H1 (cell line): Measurements from ENCODE around the gene CYP4V2. TPM values are rescaled to one million over a fixed set of nuclear protein-coding genes. Genes with fewer than 3 reads are reported as not detected.

Source experiments
- CTCF ChIA-PET: fragments of 300-600 bp; sonication (Branson Sonifier 250); formaldehyde crosslinking; loops from one replicate; lab custom pipeline; 2021; ENCODE audit not compliant: partially characterized antibody; lab: Charles Lee
- POLR2A ChIA-PET: fragments of 300-600 bp; sonication (Branson Sonifier 250); formaldehyde crosslinking; loops from one replicate; lab custom pipeline; 2021; ENCODE audit warnings: inconsistent platforms; ENCODE audit not compliant: partially characterized antibody; lab: Charles Lee
- DNase-seq, 2 experiments: peaks; one replicate each; pipeline versions ENCODE4 v3.0.0 to v3.0.0-alpha.2; 2010 to 2022; ENCODE audit warnings: low spot score in 2 of 2, low read depth in 1 of 2, mixed read lengths in 1 of 2
- FAIRE-seq: peaks from 2 replicates; lab custom pipeline; 2011; peaks lifted over from hg19 to GRCh38; lab: Jason Lieb, UNC
- H2AFZ ChIP-seq: 2 replicates; pipeline ENCODE4 v1.8.1; 2012; ENCODE audit warnings: low read length, inconsistent platforms
- H2AK5ac ChIP-seq: 2 replicates; pipeline ENCODE4 v1.6.1; 2013; ENCODE audit warnings: low read depth, low read length
- H2BK120ac ChIP-seq: replicated peaks from 2 replicates; pipeline ENCODE3; 2013; ENCODE audit warnings: low read depth, low read length, inconsistent platforms
- H2BK12ac ChIP-seq: 2 replicates; pipeline ENCODE4 v1.6.1; 2013; ENCODE audit warnings: low read depth, low read length
- H2BK15ac ChIP-seq: 2 replicates; pipeline ENCODE4 v1.6.1; 2013; ENCODE audit warnings: low read length
- H2BK20ac ChIP-seq: 2 replicates; pipeline ENCODE4 v1.6.1; 2013; ENCODE audit warnings: low read length
- H2BK5ac ChIP-seq: 2 replicates; pipeline ENCODE4 v1.6.1; 2013; ENCODE audit warnings: low read depth, low read length
- H3K14ac ChIP-seq: 2 replicates; pipeline ENCODE4 v1.6.1; 2013; ENCODE audit warnings: inconsistent platforms; ENCODE audit not compliant: insufficient read length
- H3K18ac ChIP-seq: 2 replicates; pipeline ENCODE4 v1.6.1; 2013; ENCODE audit warnings: low read length; ENCODE audit errors: extremely low read depth
- H3K23ac ChIP-seq: 2 replicates; pipeline ENCODE4 v1.6.1; 2013; ENCODE audit warnings: inconsistent platforms; ENCODE audit not compliant: insufficient read length
- H3K23me2 ChIP-seq: 2 replicates; pipeline ENCODE4 v1.6.1; 2013; ENCODE audit warnings: low read depth, low read length
- H3K27ac ChIP-seq: 2 replicates; pipeline ENCODE4 v1.6.1; 2011; ENCODE audit warnings: low read depth, low read length, inconsistent platforms
- H3K27me3 ChIP-seq, 4 experiments: replicated peaks in 1 of 4; 1 replicate in 1 of 4; 2 replicates in 3 of 4; pipeline versions ENCODE4 v1.6.1 to v1.8.1; 2011 to 2013; ENCODE audit warnings: low read length in 3 of 4, mild to moderate bottlenecking in 3 of 4, inconsistent platforms in 2 of 4, mixed read lengths in 2 of 4, moderate library complexity in 1 of 4; ENCODE audit not compliant: control insufficient read depth in 3 of 4, insufficient read depth in 3 of 4; ENCODE audit errors: extremely low read depth in 1 of 4
- H3K36me3 ChIP-seq, 4 experiments: 2 replicates each; pipeline versions ENCODE4 v1.6.1 to v1.8.1; 2011 to 2013; ENCODE audit warnings: mild to moderate bottlenecking in 4 of 4, low read length in 3 of 4, moderate library complexity in 2 of 4, control low read depth in 1 of 4, inconsistent platforms in 1 of 4; ENCODE audit not compliant: insufficient read depth in 4 of 4, control insufficient read depth in 2 of 4
- H3K4ac ChIP-seq: replicated peaks from 2 replicates; pipeline ENCODE3; 2013; ENCODE audit warnings: low read length, low read depth, mixed read lengths, inconsistent platforms; ENCODE audit not compliant: insufficient read length
- H3K4me1 ChIP-seq, 4 experiments: replicated peaks in 1 of 4; 1 replicate in 1 of 4; 2 replicates in 3 of 4; pipeline versions ENCODE4 v1.6.1 to v1.8.1; 2011 to 2013; ENCODE audit warnings: low read length in 3 of 4, inconsistent platforms in 2 of 4, mixed read lengths in 1 of 4; ENCODE audit not compliant: insufficient read depth in 4 of 4, control insufficient read depth in 3 of 4
- H3K4me2 ChIP-seq, 2 experiments: 2 replicates each; pipeline versions ENCODE4 v1.6.1 to v1.8.1; 2011 to 2013; ENCODE audit warnings: low read depth in 2 of 2, low read length in 2 of 2, control low read depth in 1 of 2, inconsistent platforms in 1 of 2, mild to moderate bottlenecking in 1 of 2; ENCODE audit not compliant: insufficient read depth in 1 of 2
- H3K4me3 ChIP-seq, 4 experiments: fragments of 200-600, 300-600 bp in 1 of 4; sonication (generic), shearing (Covaris generic), sonication (Bioruptor Twin) in 1 of 4; 2 replicates each; pipeline versions ENCODE4 v1.5.1 to v1.8.1; 2011 to 2016; ENCODE audit warnings: low read length in 4 of 4, low read depth in 3 of 4, control low read depth in 2 of 4, inconsistent platforms in 2 of 4, mild to moderate bottlenecking in 2 of 4, mixed read lengths in 1 of 4, moderate library complexity in 1 of 4; ENCODE audit not compliant: insufficient read depth in 2 of 4; ENCODE audit errors: extremely low read depth in 1 of 4
- H3K56ac ChIP-seq: replicated peaks from 2 replicates; pipeline ENCODE3; 2013; ENCODE audit warnings: low read depth, mild to moderate bottlenecking, mixed read lengths, low read length, inconsistent platforms; ENCODE audit not compliant: insufficient read length
- H3K79me1 ChIP-seq: 2 replicates; pipeline ENCODE4 v1.6.1; 2013; ENCODE audit warnings: low read depth, low read length, control low read depth
- H3K79me2 ChIP-seq, 2 experiments: 2 replicates each; pipeline versions ENCODE4 v1.6.1 to v1.8.1; 2012 to 2013; ENCODE audit warnings: low read length in 2 of 2, mild to moderate bottlenecking in 2 of 2, inconsistent platforms in 1 of 2; ENCODE audit not compliant: insufficient read depth in 2 of 2, control insufficient read depth in 1 of 2
- H3K9ac ChIP-seq, 4 experiments: replicated peaks in 1 of 4; 1 replicate in 1 of 4; 2 replicates in 3 of 4; pipeline versions ENCODE4 v1.6.1 to v1.8.1; 2011 to 2013; ENCODE audit warnings: low read depth in 3 of 4, low read length in 3 of 4, control low read depth in 2 of 4, mild to moderate bottlenecking in 2 of 4, moderate library complexity in 2 of 4, inconsistent platforms in 1 of 4; ENCODE audit errors: extremely low read depth in 1 of 4
- H3K9me3 ChIP-seq, 2 experiments: 2 replicates each; pipeline versions ENCODE4 v1.6.1 to v1.8.1; 2012 to 2013; ENCODE audit warnings: mild to moderate bottlenecking in 2 of 2, moderate library complexity in 2 of 2, control low read depth in 1 of 2, inconsistent platforms in 1 of 2, low read depth in 1 of 2, low read length in 1 of 2, mixed read lengths in 1 of 2; ENCODE audit not compliant: insufficient read depth in 2 of 2
- H4K20me1 ChIP-seq, 2 experiments: replicated peaks in 1 of 2; 2 replicates each; pipeline versions ENCODE3 to v1.8.1; 2011 to 2013; ENCODE audit warnings: inconsistent platforms in 2 of 2, low read length in 2 of 2, mild to moderate bottlenecking in 1 of 2; ENCODE audit not compliant: insufficient read depth in 2 of 2, control insufficient read depth in 1 of 2
- H4K5ac ChIP-seq: 2 replicates; pipeline ENCODE4 v1.6.1; 2013; ENCODE audit warnings: low read length, low read depth, mixed read lengths, inconsistent platforms; ENCODE audit not compliant: insufficient read length
- H4K8ac ChIP-seq: 2 replicates; pipeline ENCODE4 v1.8.0; 2013; ENCODE audit warnings: mild to moderate bottlenecking, moderate library complexity, low read length, inconsistent platforms; ENCODE audit not compliant: insufficient read depth; ENCODE audit errors: extremely low read depth
- H4K91ac ChIP-seq: replicated peaks from 2 replicates; pipeline ENCODE3; 2013; ENCODE audit warnings: low read length, mixed read lengths, inconsistent platforms; ENCODE audit not compliant: insufficient read length
- ASH2L ChIP-seq: fragments of 200-600, 300-600 bp; sonication (generic); IDR thresholded peaks from one replicate; pipeline ENCODE4 v1.7.1; 2017; ENCODE audit warnings: low read length
- CBX8 ChIP-seq: fragments of 300-800, 300-1000 bp; sonication (generic); IDR thresholded peaks from 2 replicates; pipeline ENCODE4 v1.7.1; 2016; ENCODE audit warnings: low read depth, low read length, borderline replicate concordance
- CTCF ChIP-seq, 3 experiments: IDR thresholded peaks; 1 replicate in 2 of 3; 2 replicates in 1 of 3; pipeline versions ENCODE4 v1.5.1 to v1.6.1; 2011; ENCODE audit warnings: low read length in 3 of 3, mild to moderate bottlenecking in 3 of 3, inconsistent platforms in 2 of 3, low read depth in 1 of 3, moderate library complexity in 1 of 3; ENCODE audit not compliant: insufficient read depth in 1 of 3; ENCODE audit errors: control extremely low read depth in 1 of 3
- E2F6 ChIP-seq: IDR thresholded peaks from 2 replicates; pipeline ENCODE4 v1.6.1; 2012; ENCODE audit warnings: inconsistent platforms
- JUND ChIP-seq: IDR thresholded peaks from 2 replicates; pipeline ENCODE4 v1.6.1; 2011; ENCODE audit warnings: mild to moderate bottlenecking, improper control_type of control experiment, low read length
- NANOG ChIP-seq: IDR thresholded peaks from 2 replicates; pipeline ENCODE4 v1.6.1; 2011; ENCODE audit warnings: low read length, low read depth, mild to moderate bottlenecking, inconsistent platforms; ENCODE audit not compliant: insufficient read depth, poor library complexity, severe bottlenecking
- WGBS, 2 experiments: shearing (Covaris generic) in 1 of 2; methylation state at CpG; one replicate each; pipeline versions ENCODE4 v1.1.6 to v1.1.7; 2013 to 2015; ENCODE audit warnings: low lambda C conversion rate in 2 of 2, mixed read lengths in 2 of 2, inconsistent platforms in 1 of 2, low coverage in 1 of 2, missing lambda C conversion rate in 1 of 2; ENCODE audit not compliant: insufficient replicate concordance in 2 of 2, insufficient coverage in 1 of 2, insufficient read length in 1 of 2; ENCODE audit errors: extremely low coverage in 1 of 2, missing lambda C conversion rate in 1 of 2; 5-methylcytosine and 5-hydroxymethylcytosine counted together
- polyA plus RNA-seq, 7 experiments: library from polyadenylated mRNA; depleted of rRNA in 3 of 7; stranded (reverse) in 5 of 7; unstranded in 2 of 7; fragments of >200 nt in 5 of 7; fragments of 200-250 nt in 2 of 7; gene quantifications; 1 replicate in 5 of 7; 2 replicates in 1 of 7; 4 replicates in 1 of 7; pipeline versions ENCODE4 v1.2.1 to v1.2.3, GENCODE V29; 2011 to 2013; ENCODE audit warnings: missing spikeins in 2 of 7, mixed read lengths in 2 of 7
- total RNA-seq: library from RNA; stranded (reverse); fragmentation: NEBNext Ultra II Directional; extraction: Animal tissue kit (Norgen Biotek cat#: 25700); gene quantifications from 2 replicates; pipeline ENCODE4 v1.2.1, GENCODE V29; 2021

CYP4V2 gene
- total and polyA plus RNA-seq, 2 of the 8 experiments (the other 6 are each of a cell fraction or from before 2014, with no cell fraction given) = 0.65 to 1.0 TPM

GRCh38 chr4:186202490-186203140 lies 11.2 kb downstream of the CYP4V2 start:
- Histone ChIP-seq H3K23ac (no peak overlapping the region), H3K27ac (no peak overlapping the region), H3K4me2 (no peak overlapping the region), H3K79me2 (peaks cover 0 to 3% of the 10 kb centered on the region in 2 experiments; a peak in 1 of 4 replicates), H4K5ac (no peak overlapping the region), H3K23me2 (no peaks in the 10 kb centered on the region), H4K91ac (no peak overlapping the region), H3K4me3 (no peak overlapping the region), H3K27me3 (no peaks in the 10 kb centered on the region), H2BK15ac (0 out of 2 replicates have a peak overlapping the region, but pooled peaks have one; percentile 33), H3K9me3 (peaks cover 0 to 2% of the 10 kb centered on the region in 2 experiments; a peak in 1 of 4 replicates), H3K18ac (no peak overlapping the region), H3K9ac (no peak overlapping the region; a peak in 2 of 7 replicates), H3K36me3 (no peaks in the 10 kb centered on the region), H2AK5ac (0 out of 2 replicates have a peak overlapping the region, but pooled peaks have one; percentile 2), H4K8ac (no peak overlapping the region), H3K4ac (no peak overlapping the region), H3K14ac (no peak overlapping the region), H2AFZ (no peak overlapping the region), H2BK5ac (no peak overlapping the region; the same call in 1 of the 2 replicates), H2BK120ac (peak overlapping the region; percentile 13), H3K56ac (no peak overlapping the region), H2BK12ac (no peak overlapping the region), H2BK20ac (no peak overlapping the region), H3K4me1 (peaks cover 0 to 2% (median 0%) of the 10 kb centered on the region in 4 experiments; a peak in 1 of 7 replicates), H4K20me1 (no peaks in the 10 kb centered on the region), H3K79me1 (no peaks in the 10 kb centered on the region)
- 90% methylated on average over 8 of the region's 8 CpGs; no CpG with 5 or more reads in 1 of the 2 experiments for WGBS, 2 experiments
- DNase-seq (no peak), FAIRE-seq (no peak)
- ChIA-PET POLR2A (interaction anchor here (1.5 kb wide), 2 partner anchors 11 to 41 kb away, joined by 3 to 7 read pairs; partner anchors contain the start of gene CYP4V2), CTCF (interaction anchor here (0.7 to 1.7 kb wide), 14 partner anchors 9 to 282 kb away, joined by 3 to 13 read pairs (median 4); partner anchors contain the start of genes CYP4V2, F11 and TLR3)
- TF ChIP-seq JUND = no peak
- TF ChIP-seq CTCF (IDR thresholded peaks at IDR 0.05; ENCODE audit: control extremely low read depth in 1 of 3, insufficient read depth in 1 of 3, low read depth in 1 of 3, low read length in 3 of 3) = no peak
- no peak for TF ChIP-seq CBX8
- no peak for TF ChIP-seq NANOG
- no peak for TF ChIP-seq ASH2L
- TF ChIP-seq E2F6 = no peak
